ENCODE results near the gene SECTM1.

The SECTM1 gene

GRCh38 chr17:82334204-82334621 is 647 bp upstream of the SECTM1 start:
- Histone ChIP-seq H3K9ac (ENCODE audit: low read length) (peak overlapping the region; percentile 73), H2BK15ac (ENCODE audit: low read depth, poor library complexity, severe bottlenecking) (peak overlapping the region; percentile 74), H3K27ac (ENCODE audit: low read length, poor library complexity, severe bottlenecking) (no peak overlapping the region), H3K4ac (ENCODE audit: low read depth in 1 of 2, low read length in 2 of 2) (peak overlapping the region in 1 of 2 experiments; percentile 47), H3K4me1 (ENCODE audit: control insufficient read depth, insufficient read depth, low read depth, low read length) (peaks cover 59% of the 10 kb centered on the region), H3K4me3 (ENCODE audit: insufficient read depth in 1 of 2, low read depth in 1 of 2, low read length in 2 of 2) (peak overlapping the region in 1 of 2 experiments; percentile 88), H3K79me1 (replicated peaks; ENCODE audit: low read length, poor library complexity, severe bottlenecking) (no peaks in the 10 kb centered on the region), H4K8ac (ENCODE audit: low read length) (peak overlapping the region; percentile 56), H3K23ac (ENCODE audit: low read length in 2 of 2) (peak overlapping the region in 1 of 2 experiments; percentile 18), H3K4me2 (ENCODE audit: low read length, poor library complexity, severe bottlenecking) (peak overlapping the region; percentile 7), H3K14ac (ENCODE audit: low read length in 2 of 2) (peak overlapping the region in 1 of 2 experiments; percentile 57), H3K27me3 (ENCODE audit: control insufficient read depth in 1 of 2, insufficient read depth in 1 of 2, low read length in 2 of 2) (no peaks in the 10 kb centered on the region), H4K91ac (ENCODE audit: low read length) (peak overlapping the region; percentile 87), H3K18ac (ENCODE audit: low read depth in 1 of 2, low read length in 2 of 2) (peak overlapping the region in 1 of 2 experiments; percentile 35), H3K36me3 (ENCODE audit: control insufficient read depth in 1 of 2, insufficient read depth in 2 of 2, low read depth in 1 of 2, low read length in 2 of 2) (peaks cover 0 to 3% of the 10 kb centered on the region in 2 experiments), H2BK5ac (ENCODE audit: low read depth, low read length, poor library complexity, severe bottlenecking) (no peak overlapping the region), H2BK120ac (ENCODE audit: low read depth, low read length) (peak overlapping the region; percentile 57), H2AK5ac (ENCODE audit: low read length, severe bottlenecking) (no peak overlapping the region), H2BK12ac (ENCODE audit: low read length in 2 of 2) (peak overlapping the region in 1 of 2 experiments; percentile 74), H2AFZ (ENCODE audit: low read depth, low read length) (no peak overlapping the region), H3K9me3 (ENCODE audit: control insufficient read depth, low read length) (no peaks in the 10 kb centered on the region)
- no peak for DNase-seq
- 81% methylated on average over 25 of the region's 25 CpGs for WGBS

- peaks cover 66% of the 10 kb centered on the region for H3K4me1 ChIP-seq (ENCODE audit: control insufficient read depth, insufficient read depth, low read depth, low read length)
- DNase-seq, result peak; percentile 55
- H3K79me1 ChIP-seq (replicated peaks; ENCODE audit: low read length, poor library complexity, severe bottlenecking), result no peaks in the 10 kb centered on the region
- H3K4me2 ChIP-seq (ENCODE audit: low read length, poor library complexity, severe bottlenecking), result peak overlapping the region; percentile 95
- no peak overlapping the region for H3K23ac ChIP-seq (ENCODE audit: low read length in 2 of 2)
- H4K8ac ChIP-seq (ENCODE audit: low read length), result peak overlapping the region; percentile 52
- no peak overlapping the region for H2BK5ac ChIP-seq (ENCODE audit: low read depth, low read length, poor library complexity, severe bottlenecking)
- H2BK15ac ChIP-seq (ENCODE audit: low read depth, poor library complexity, severe bottlenecking), result peak overlapping the region; percentile 91
- no peaks in the 10 kb centered on the region for H3K9me3 ChIP-seq (ENCODE audit: control insufficient read depth, low read length)
- H4K91ac ChIP-seq (ENCODE audit: low read length), result peak overlapping the region; percentile 78
- H3K27me3 ChIP-seq (ENCODE audit: control insufficient read depth in 1 of 2, insufficient read depth in 1 of 2, low read length in 2 of 2), result no peaks in the 10 kb centered on the region
- H3K9ac ChIP-seq (ENCODE audit: low read length), result peak overlapping the region; percentile 83
- H3K27ac ChIP-seq (ENCODE audit: low read length, poor library complexity, severe bottlenecking), result no peak overlapping the region
- 40% methylated on average over 32 of the region's 32 CpGs for WGBS
- H3K14ac ChIP-seq (ENCODE audit: low read length in 2 of 2), result peak overlapping the region in 1 of 2 experiments; percentile 87
- H3K36me3 ChIP-seq (ENCODE audit: control insufficient read depth in 1 of 2, insufficient read depth in 2 of 2, low read depth in 1 of 2, low read length in 2 of 2), result peaks cover 3 to 5% of the 10 kb centered on the region in 2 experiments
- H3K18ac ChIP-seq (ENCODE audit: low read depth in 1 of 2, low read length in 2 of 2), result peak overlapping the region in 1 of 2 experiments; percentile 93
- no peak overlapping the region for H2AK5ac ChIP-seq (ENCODE audit: low read length, severe bottlenecking)
- H2BK12ac ChIP-seq (ENCODE audit: low read length in 2 of 2), result peak overlapping the region in 1 of 2 experiments; percentile 17
- peak overlapping the region; percentile 82 for H2AFZ ChIP-seq (ENCODE audit: low read depth, low read length)
- H3K4me3 ChIP-seq (ENCODE audit: insufficient read depth in 1 of 2, low read depth in 1 of 2, low read length in 2 of 2), result peak overlapping the region; percentile 53 to 88
- peak overlapping the region; percentile 1 to 20 for H3K4ac ChIP-seq (ENCODE audit: low read depth in 1 of 2, low read length in 2 of 2)
- H2BK120ac ChIP-seq (ENCODE audit: low read depth, low read length), result no peak overlapping the region
Observed at GRCh38 chr17:82332669-82333278, 792 bp downstream of the SECTM1 start.

GRCh38 chr17:82331345-82331939 is 2.1 kb downstream of the SECTM1 start:
- Histone ChIP-seq H3K14ac (ENCODE audit: low read length in 2 of 2) (no peak overlapping the region), H2AFZ (ENCODE audit: low read depth, low read length) (no peak overlapping the region), H4K8ac (ENCODE audit: low read length) (no peak overlapping the region), H2BK5ac (ENCODE audit: low read depth, low read length, poor library complexity, severe bottlenecking) (no peak overlapping the region), H3K36me3 (ENCODE audit: control insufficient read depth in 1 of 2, insufficient read depth in 2 of 2, low read depth in 1 of 2, low read length in 2 of 2) (peaks cover 0 to 9% of the 10 kb centered on the region in 2 experiments), H3K4me3 (ENCODE audit: insufficient read depth in 1 of 2, low read depth in 1 of 2, low read length in 2 of 2) (peak overlapping the region in 1 of 2 experiments; percentile 68), H4K91ac (ENCODE audit: low read length) (no peak overlapping the region), H3K4me2 (ENCODE audit: low read length, poor library complexity, severe bottlenecking) (no peak overlapping the region), H2BK12ac (ENCODE audit: low read length in 2 of 2) (no peak overlapping the region), H2BK120ac (ENCODE audit: low read depth, low read length) (no peak overlapping the region), H3K4ac (ENCODE audit: low read depth in 1 of 2, low read length in 2 of 2) (no peak overlapping the region), H3K4me1 (ENCODE audit: control insufficient read depth, insufficient read depth, low read depth, low read length) (peaks cover 64% of the 10 kb centered on the region), H2AK5ac (ENCODE audit: low read length, severe bottlenecking) (no peak overlapping the region), H3K23ac (ENCODE audit: low read length in 2 of 2) (no peak overlapping the region), H3K27ac (ENCODE audit: low read length, poor library complexity, severe bottlenecking) (no peak overlapping the region), H3K9ac (ENCODE audit: low read length) (no peak overlapping the region), H2BK15ac (ENCODE audit: low read depth, poor library complexity, severe bottlenecking) (no peak overlapping the region), H3K79me1 (replicated peaks; ENCODE audit: low read length, poor library complexity, severe bottlenecking) (no peaks in the 10 kb centered on the region), H3K9me3 (ENCODE audit: control insufficient read depth, low read length) (no peaks in the 10 kb centered on the region), H3K18ac (ENCODE audit: low read depth in 1 of 2, low read length in 2 of 2) (no peak overlapping the region), H3K27me3 (ENCODE audit: control insufficient read depth in 1 of 2, insufficient read depth in 1 of 2, low read length in 2 of 2) (no peaks in the 10 kb centered on the region)
- 93% methylated on average over 25 of the region's 25 CpGs for WGBS
- no peak for DNase-seq
